HepG2 (cell line): ENCODE data around the gene NME1. TPM values are rescaled to one million over a fixed set of nuclear protein-coding genes. Genes with fewer than 3 reads are reported as not detected.

ENCODE experiments used
- ARNT2 ChIP-seq: sonication (generic); formaldehyde crosslinking; IDR thresholded peaks from 2 replicates; pipeline ENCODE4 v1.8.0; 2022; ENCODE audit warnings: mild to moderate bottlenecking, low read depth, missing genetic modification reagents, moderate library complexity
- ATF2 ChIP-seq: sonication (generic); formaldehyde crosslinking; IDR thresholded peaks from 2 replicates; pipeline ENCODE4 v1.4.0; 2020; ENCODE audit warnings: missing genetic modification reagents
- ATF5 ChIP-seq: sonication (generic); formaldehyde crosslinking; IDR thresholded peaks from 2 replicates; pipeline ENCODE4 v1.4.0; 2020; ENCODE audit warnings: mild to moderate bottlenecking, low read depth, missing genetic modification reagents
- DBP ChIP-seq: sonication (generic); formaldehyde crosslinking; IDR thresholded peaks from 2 replicates; pipeline ENCODE4 v1.4.0; 2020; ENCODE audit warnings: missing genetic modification reagents; ENCODE audit errors: not compliant biosample characterization
- EED ChIP-seq: sonication (generic); formaldehyde crosslinking; IDR thresholded peaks from 2 replicates; pipeline ENCODE4 v1.5.0; 2020; ENCODE audit warnings: mild to moderate bottlenecking, missing genetic modification reagents
- HMG20B ChIP-seq: conservative IDR thresholded peaks from 2 replicates; pipeline ENCODE4 v1.6.1; 2016; ENCODE audit warnings: missing genetic modification reagents, missing compliant biosample characterization
- HMGA1 ChIP-seq: sonication (generic); formaldehyde crosslinking; conservative IDR thresholded peaks from 2 replicates; pipeline ENCODE4 v1.4.0; 2020; ENCODE audit warnings: missing genetic modification reagents
- PRDM15 ChIP-seq: sonication (generic); formaldehyde crosslinking; IDR thresholded peaks from 2 replicates; pipeline ENCODE4 v1.4.0; 2020; ENCODE audit warnings: missing genetic modification reagents
- RAD51 ChIP-seq: fragments of 450-650 bp; IDR thresholded peaks from 2 replicates; pipeline ENCODE4 v1.6.1; 2016; ENCODE audit warnings: borderline replicate concordance
- REL ChIP-seq: sonication (generic); formaldehyde crosslinking; conservative IDR thresholded peaks from 2 replicates; pipeline ENCODE4 v1.8.0; 2022; ENCODE audit warnings: mild to moderate bottlenecking, missing genetic modification reagents, moderate library complexity
- TCF7L2 ChIP-seq: IDR thresholded peaks from 2 replicates; pipeline ENCODE4 v1.6.1; 2011; ENCODE audit warnings: mild to moderate bottlenecking, low read depth, low read length, moderate library complexity
- ZBTB21 ChIP-seq: sonication (generic); formaldehyde crosslinking; IDR thresholded peaks from 2 replicates; pipeline ENCODE4 v1.4.0; 2020; ENCODE audit warnings: missing genetic modification reagents
- ZNF549 ChIP-seq: sonication (generic); formaldehyde crosslinking; IDR thresholded peaks from 2 replicates; pipeline ENCODE4 v1.5.0; 2020; ENCODE audit warnings: missing genetic modification reagents
- polyA plus RNA-seq, 8 experiments: library from polyadenylated mRNA; depleted of rRNA in 3 of 8; stranded (reverse) in 7 of 8; unstranded in 1 of 8; fragments of >200 nt; fragmentation: Illumina TruSeq in 4 of 8; extraction: Trizol in 4 of 8; gene quantifications; 2 replicates each; pipeline versions ENCODE4 v1.2.1 to v1.2.3, GENCODE V29; 2011 to 2016; ENCODE audit warnings: low read depth in 4 of 8, missing spikeins in 1 of 8, mixed read lengths in 1 of 8; ENCODE audit not compliant: insufficient read depth in 1 of 8
- total RNA-seq, 5 experiments: library from RNA; depleted of rRNA; stranded (reverse); fragments of >200 nt; fragmentation: Illumina TruSeq; extraction: Trizol; gene quantifications; 2 replicates each; pipeline ENCODE4 v1.2.3, GENCODE V29; 2016; ENCODE audit warnings: low read depth in 1 of 5
- TF ChIP-seq, protein P1 (sequence below): sonication (generic); formaldehyde crosslinking; IDR thresholded peaks from 2 replicates; pipeline ENCODE4; 2020; ENCODE audit warnings: missing genetic modification reagents, mild to moderate bottlenecking, borderline replicate concordance

NME1 gene
- total and polyA plus RNA-seq, 2 of the 13 experiments (the other 11 are each of a cell fraction or from before 2014, with no cell fraction given) = 295 to 516 TPM

GRCh38 chr17:51166987-51167931, 13.9 kb downstream of the NME1 start (continued):
- no peak for TF ChIP-seq PRDM15 (CRISPR knock-in tag)
- no peak for TF ChIP-seq ZBTB21 (CRISPR knock-in tag)
- TF ChIP-seq ATF2 (CRISPR knock-in tag) = no peak
- TF ChIP-seq, protein P1, sequence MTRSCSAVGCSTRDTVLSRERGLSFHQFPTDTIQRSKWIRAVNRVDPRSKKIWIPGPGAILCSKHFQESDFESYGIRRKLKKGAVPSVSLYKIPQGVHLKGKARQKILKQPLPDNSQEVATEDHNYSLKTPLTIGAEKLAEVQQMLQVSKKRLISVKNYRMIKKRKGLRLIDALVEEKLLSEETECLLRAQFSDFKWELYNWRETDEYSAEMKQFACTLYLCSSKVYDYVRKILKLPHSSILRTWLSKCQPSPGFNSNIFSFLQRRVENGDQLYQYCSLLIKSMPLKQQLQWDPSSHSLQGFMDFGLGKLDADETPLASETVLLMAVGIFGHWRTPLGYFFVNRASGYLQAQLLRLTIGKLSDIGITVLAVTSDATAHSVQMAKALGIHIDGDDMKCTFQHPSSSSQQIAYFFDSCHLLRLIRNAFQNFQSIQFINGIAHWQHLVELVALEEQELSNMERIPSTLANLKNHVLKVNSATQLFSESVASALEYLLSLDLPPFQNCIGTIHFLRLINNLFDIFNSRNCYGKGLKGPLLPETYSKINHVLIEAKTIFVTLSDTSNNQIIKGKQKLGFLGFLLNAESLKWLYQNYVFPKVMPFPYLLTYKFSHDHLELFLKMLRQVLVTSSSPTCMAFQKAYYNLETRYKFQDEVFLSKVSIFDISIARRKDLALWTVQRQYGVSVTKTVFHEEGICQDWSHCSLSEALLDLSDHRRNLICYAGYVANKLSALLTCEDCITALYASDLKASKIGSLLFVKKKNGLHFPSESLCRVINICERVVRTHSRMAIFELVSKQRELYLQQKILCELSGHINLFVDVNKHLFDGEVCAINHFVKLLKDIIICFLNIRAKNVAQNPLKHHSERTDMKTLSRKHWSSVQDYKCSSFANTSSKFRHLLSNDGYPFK (CRISPR knock-in tag) = peak; percentile 67; the same call in 1 of the 2 replicates
- TF ChIP-seq RAD51 = no peak
- TF ChIP-seq HMGA1 = no peak
- TF ChIP-seq EED (CRISPR knock-in tag) = no peak
- TF ChIP-seq ARNT2 = peak; percentile 28; the same call in 1 of the 2 replicates
- no peak for TF ChIP-seq ZNF549
- TF ChIP-seq TCF7L2 = no peak
- TF ChIP-seq REL = no peak; the same call in 1 of the 2 replicates
- no peak for TF ChIP-seq HMG20B (CRISPR knock-in tag)
- TF ChIP-seq ATF5 = no peak
- TF ChIP-seq DBP (CRISPR knock-in tag) = no peak
